Natural killer cell (primary cell): ENCODE results near the gene IL1RAPL1. TPM values are rescaled to one million over a fixed set of nuclear protein-coding genes. Genes with fewer than 3 reads are reported as not detected.

ENCODE experiments used
- ATAC-seq, 3 donors: fragments of 150-1000 bp in 2 of 3; fragments of 200-7000 bp in 1 of 3; cut with Tn5 transposase; 1 replicate in 1 of 3; 2 replicates in 2 of 3; pipeline ENCODE4 v1.10.0; 2021; ENCODE audit warnings: mild to moderate bottlenecking in 2 of 3, moderate library complexity in 2 of 3
- DNase-seq, 2 donors: peaks; one replicate each; pipeline versions ENCODE4 v3.0.0 to v3.0.0-alpha.2; 2013 to 2021; ENCODE audit warnings: mixed read lengths in 1 of 2
- H3K27ac ChIP-seq: one replicate; pipeline ENCODE4 v1.5.1; 2013; ENCODE audit warnings: mild to moderate bottlenecking, low read length
- H3K27me3 ChIP-seq: one replicate; pipeline ENCODE4 v1.6.1; 2013; ENCODE audit warnings: low read length; ENCODE audit not compliant: control insufficient read depth, insufficient read depth
- H3K36me3 ChIP-seq: one replicate; pipeline ENCODE4 v1.6.1; 2013; ENCODE audit warnings: low read length; ENCODE audit not compliant: control insufficient read depth, insufficient read depth
- H3K4me1 ChIP-seq: one replicate; pipeline ENCODE4 v1.6.1; 2013; ENCODE audit warnings: low read length; ENCODE audit not compliant: control insufficient read depth, insufficient read depth
- H3K4me3 ChIP-seq: one replicate; pipeline ENCODE4 v1.5.1; 2013; ENCODE audit warnings: low read length
- H3K9me3 ChIP-seq: one replicate; pipeline ENCODE4 v1.6.1; 2013; ENCODE audit warnings: low read length; ENCODE audit not compliant: control insufficient read depth, insufficient read depth
- H3K27ac Mint-ChIP-seq, 2 donors: one replicate each; pipeline ENCODE4 v1.8.0; 2022; ENCODE audit warnings: mild to moderate bottlenecking in 2 of 2, mixed read lengths in 2 of 2, moderate library complexity in 1 of 2
- H3K27me3 Mint-ChIP-seq, 2 donors: one replicate each; pipeline ENCODE4 v1.8.0; 2022; ENCODE audit warnings: low read depth in 2 of 2, mixed read lengths in 2 of 2
- H3K36me3 Mint-ChIP-seq: one replicate; pipeline ENCODE4 v1.8.0; 2022; ENCODE audit warnings: mixed read lengths
- H3K4me1 Mint-ChIP-seq, 2 donors: one replicate each; pipeline ENCODE4 v1.8.0; 2022; ENCODE audit warnings: mixed read lengths in 2 of 2
- H3K4me3 Mint-ChIP-seq: one replicate; pipeline ENCODE4 v1.8.0; 2022; ENCODE audit warnings: mild to moderate bottlenecking, moderate library complexity, mixed read lengths
- H3K9me3 Mint-ChIP-seq, 2 donors: one replicate each; pipeline ENCODE4 v1.8.0; 2022; ENCODE audit warnings: mixed read lengths in 2 of 2
- CTCF ChIP-seq: fragments of 200-600 bp; IDR thresholded peaks from one replicate; pipeline ENCODE4 v1.8.0; 2022; ENCODE audit warnings: antibody characterized with exemption
- WGBS: methylation state at CpG from one replicate; pipeline ENCODE4 v1.1.7; 2013; ENCODE audit warnings: missing lambda C conversion rate; ENCODE audit not compliant: insufficient coverage; 5-methylcytosine and 5-hydroxymethylcytosine counted together
- intact Hi-C: fragments of 100-400 bp; cut with micrococcal nuclease; formaldehyde crosslinking; loops from one replicate; pipeline ENCODE4 v1.14.2; 2022
- total RNA-seq, 4 donors: library from RNA; stranded (reverse); fragments of 120-200 nt in 1 of 4; gene quantifications; one replicate each; pipeline versions ENCODE4 v1.2.3 to v1.2.4, GENCODE V29; 2013 to 2022

IL1RAPL1 gene
- total RNA-seq, 3 donors from 2014 or later (not counting 1 experiment from before 2014, with no cell fraction given) = not detected

- H3K27ac Mint-ChIP-seq = no peak overlapping the region
- no peak for TF ChIP-seq CTCF
- H3K36me3 Mint-ChIP-seq = peaks cover 4% of the 10 kb centered on the region
- no peak overlapping the region for H3K4me3 Mint-ChIP-seq
- H3K4me1 Mint-ChIP-seq = no peaks in the 10 kb centered on the region
- intact Hi-C loops = no loop called here
- H3K9me3 ChIP-seq = no peaks in the 10 kb centered on the region
- H3K4me3 ChIP-seq = no peak overlapping the region
- H3K27me3 ChIP-seq = no peaks in the 10 kb centered on the region
- H3K27ac ChIP-seq = no peak overlapping the region
- peaks cover 9 to 11% of the 10 kb centered on the region in 2 donors for H3K9me3 Mint-ChIP-seq
- no peaks in the 10 kb centered on the region for H3K27me3 Mint-ChIP-seq
- 80% methylated on average over 1 of the region's 3 CpGs for WGBS
- H3K36me3 ChIP-seq = no peaks in the 10 kb centered on the region
- H3K4me1 ChIP-seq = no peaks in the 10 kb centered on the region
- no peak for DNase-seq
- no peak for ATAC-seq
These were observed 868.5 kb downstream of the IL1RAPL1 start for GRCh38 chrX:29455702-29456101.

- H3K4me3 ChIP-seq = no peak overlapping the region
- no CpG with 5 or more reads among the region's 2 CpGs for WGBS
- Mint-ChIP-seq H3K4me3 (no peak overlapping the region), H3K36me3 (no peaks in the 10 kb centered on the region), H3K9me3 (peaks cover 5 to 7% of the 10 kb centered on the region in 2 donors), H3K4me1 (no peaks in the 10 kb centered on the region), H3K27ac (no peak overlapping the region), H3K27me3 (no peaks in the 10 kb centered on the region)
- no peak for TF ChIP-seq CTCF
- intact Hi-C loops = no loop called here
- H3K9me3 ChIP-seq = no peaks in the 10 kb centered on the region
- no peaks in the 10 kb centered on the region for H3K4me1 ChIP-seq
- DNase-seq = no peak
- H3K36me3 ChIP-seq = no peaks in the 10 kb centered on the region
- no peak overlapping the region for H3K27ac ChIP-seq
- H3K27me3 ChIP-seq = no peaks in the 10 kb centered on the region
- ATAC-seq = no peak
These were observed 873.8 kb downstream of the IL1RAPL1 start for GRCh38 chrX:29461039-29461438.

DNA sequence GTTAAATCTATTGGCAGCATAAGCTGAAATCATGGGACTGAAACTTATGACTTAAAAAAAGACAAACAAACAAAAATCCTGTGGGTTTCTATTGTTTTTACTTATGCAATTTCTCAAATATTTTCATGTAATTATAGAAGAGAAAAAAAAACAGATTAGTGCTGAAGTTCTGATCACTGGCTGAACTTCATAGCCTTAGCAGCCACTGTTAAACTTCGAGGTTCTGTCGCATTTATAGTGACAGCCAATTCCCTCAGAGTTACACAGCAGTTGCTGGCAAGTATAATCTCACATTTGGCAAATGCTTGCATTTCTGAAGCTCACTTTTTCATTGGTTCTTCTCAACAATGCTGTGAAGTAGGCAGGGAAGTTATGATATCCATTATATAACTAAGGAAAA, 879.2 kb downstream of the IL1RAPL1 start:
- H3K27ac ChIP-seq = no peak overlapping the region
- no peaks in the 10 kb centered on the region for H3K36me3 Mint-ChIP-seq
- H3K27me3 Mint-ChIP-seq = no peaks in the 10 kb centered on the region
- no peak overlapping the region for H3K27ac Mint-ChIP-seq
- TF ChIP-seq CTCF = no peak
- DNase-seq (no peak), ATAC-seq (no peak)
- no peaks in the 10 kb centered on the region for H3K9me3 ChIP-seq
- intact Hi-C loops = no loop called here
- no peaks in the 10 kb centered on the region for H3K4me1 Mint-ChIP-seq
- no peak overlapping the region for H3K4me3 Mint-ChIP-seq
- H3K4me3 ChIP-seq = no peak overlapping the region
- WGBS = 95% methylated on average over 2 of the region's 2 CpGs
- peaks cover 0 to 2% of the 10 kb centered on the region in 2 donors for H3K9me3 Mint-ChIP-seq
- H3K36me3 ChIP-seq = no peaks in the 10 kb centered on the region
- no peaks in the 10 kb centered on the region for H3K4me1 ChIP-seq
- H3K27me3 ChIP-seq = no peaks in the 10 kb centered on the region

DNA sequence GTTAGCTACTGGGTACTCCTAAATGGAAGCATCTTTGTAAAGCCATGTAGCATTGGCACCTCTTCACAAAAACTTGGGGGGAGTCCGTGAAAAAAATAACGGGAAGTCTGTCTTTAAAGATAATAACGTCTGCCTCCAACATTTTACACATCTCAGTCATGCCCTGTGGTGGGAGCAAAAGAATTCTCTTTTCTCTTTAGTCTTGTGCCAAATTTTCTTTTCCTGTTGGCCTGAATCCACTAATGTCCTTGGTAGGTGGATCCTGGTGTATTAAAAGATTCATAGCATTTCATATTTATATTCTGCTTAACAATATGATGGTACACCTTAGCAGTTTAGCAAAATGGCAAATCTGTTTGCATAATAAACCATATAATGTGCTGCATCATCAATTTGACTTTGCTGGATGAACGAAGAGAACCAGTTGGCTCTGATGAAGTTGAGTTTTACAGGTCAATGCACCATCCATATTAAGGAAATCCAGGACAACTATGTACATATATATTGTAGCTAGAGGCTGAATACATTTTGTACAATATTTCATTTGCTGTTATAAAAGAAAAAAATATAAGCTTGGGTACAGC, 881.8 kb downstream of the IL1RAPL1 start:
- no peak for TF ChIP-seq CTCF
- Histone ChIP-seq H3K27me3 (no peaks in the 10 kb centered on the region), H3K4me1 (no peaks in the 10 kb centered on the region), H3K36me3 (no peaks in the 10 kb centered on the region), H3K4me3 (no peak overlapping the region), H3K9me3 (no peaks in the 10 kb centered on the region), H3K27ac (no peak overlapping the region)
- H3K4me1 Mint-ChIP-seq = no peaks in the 10 kb centered on the region
- no peaks in the 10 kb centered on the region for H3K36me3 Mint-ChIP-seq
- no peak overlapping the region for H3K27ac Mint-ChIP-seq
- ATAC-seq (no peak), DNase-seq (no peak)
- no peaks in the 10 kb centered on the region for H3K27me3 Mint-ChIP-seq
- peaks cover 6 to 10% of the 10 kb centered on the region in 2 donors for H3K9me3 Mint-ChIP-seq
- intact Hi-C loops = no loop called here
- H3K4me3 Mint-ChIP-seq = no peak overlapping the region
- WGBS = no CpG with 5 or more reads among the region's 4 CpGs
